K562 (cell line): ENCODE data around the gene MMP12. TPM values are rescaled to one million over a fixed set of nuclear protein-coding genes. Genes with fewer than 3 reads are reported as not detected.

Experiments used
- ATAC-seq: fragments of 200-7000 bp; cut with Tn5 transposase; 3 replicates; pipeline ENCODE4 v1.9.1; 2020; ENCODE audit warnings: moderate library complexity
- BruUV-seq: library from RNA; stranded (reverse); fragments of 400-500 nt; replicated peaks from 2 replicates; lab custom pipeline; 2021; lab: Mats Ljungman, UMichigan
- CTCF ChIA-PET: fragments of 300-600 bp; formaldehyde crosslinking; extraction: SDS; loops from one replicate; lab custom pipeline; 2021; ENCODE audit warnings: low intra/inter-chr PET ratio; lab: Yijun Ruan, JAX
- POLR2A ChIA-PET: fragments of 300-600, 350-650 bp; sonication (Branson Sonifier 250); formaldehyde crosslinking; extraction: SDS; loops from one replicate; lab custom pipeline; 2021; ENCODE audit warnings: antibody characterized with exemption, inconsistent platforms; lab: Yijun Ruan, JAX
- DNase-seq, 4 experiments: peaks; one replicate each; pipeline versions ENCODE4 v3.0.0 to v3.0.0-alpha.2; 2011 to 2018; ENCODE audit warnings: low spot score in 3 of 4, mixed read lengths in 3 of 4; ENCODE audit errors: extremely low read depth in 1 of 4
- FAIRE-seq: peaks from 2 replicates; lab custom pipeline; 2011; peaks lifted over from hg19 to GRCh38; lab: Jason Lieb, UNC
- H2AFZ ChIP-seq: 2 replicates; pipeline ENCODE4 v1.6.0; 2011; ENCODE audit warnings: low read depth, low read length, control low read depth, inconsistent platforms
- H3K27ac ChIP-seq: fragments of 200-600 bp; 3 replicates; pipeline ENCODE4 v1.8.0; 2011; ENCODE audit warnings: low read depth, mild to moderate bottlenecking, control low read depth, inconsistent platforms, low read length, moderate library complexity, mixed read lengths; ENCODE audit errors: extremely low read depth
- H3K27me3 ChIP-seq, 2 experiments: fragments of 300-600 bp in 1 of 2; 2 replicates in 1 of 2; 3 replicates in 1 of 2; pipeline versions ENCODE4 v1.6.0 to v1.8.0; 2011; ENCODE audit warnings: inconsistent platforms in 2 of 2, low read length in 2 of 2, mild to moderate bottlenecking in 1 of 2, mixed read lengths in 1 of 2, moderate library complexity in 1 of 2; ENCODE audit not compliant: control insufficient read depth in 2 of 2, insufficient read depth in 2 of 2
- H3K36me3 ChIP-seq: fragments of 300-600 bp; 3 replicates; pipeline ENCODE4 v1.8.0; 2011; ENCODE audit warnings: mild to moderate bottlenecking, low read length, inconsistent platforms; ENCODE audit not compliant: control insufficient read depth, insufficient read depth
- H3K4me1 ChIP-seq, 2 experiments: fragments of 200-600 bp in 1 of 2; replicated peaks in 1 of 2; 2 replicates in 1 of 2; 3 replicates in 1 of 2; pipeline versions ENCODE4 v1.5.1 to v1.8.0; 2011; ENCODE audit warnings: inconsistent platforms in 2 of 2, low read length in 2 of 2, mild to moderate bottlenecking in 1 of 2, mixed read lengths in 1 of 2, moderate library complexity in 1 of 2; ENCODE audit not compliant: control insufficient read depth in 2 of 2, insufficient read depth in 2 of 2
- H3K4me2 ChIP-seq: 2 replicates; pipeline ENCODE4 v1.6.1; 2011; ENCODE audit warnings: low read length, control low read depth, inconsistent platforms, mixed read lengths; ENCODE audit not compliant: insufficient read depth
- H3K4me3 ChIP-seq: fragments of 200-600 bp; sonication (generic), shearing (Covaris generic); 2 replicates; pipeline ENCODE4 v1.5.1; 2016; ENCODE audit warnings: control low read depth, inconsistent platforms
- H3K79me2 ChIP-seq: fragments of 200-600 bp; 3 replicates; pipeline ENCODE4 v1.8.0; 2011; ENCODE audit warnings: low read length, inconsistent platforms; ENCODE audit not compliant: control insufficient read depth, insufficient read depth
- H3K9ac ChIP-seq, 2 experiments: 2 replicates each; pipeline versions ENCODE4 v1.6.0 to v1.6.1; 2011; ENCODE audit warnings: low read depth in 2 of 2, low read length in 2 of 2, control low read depth in 1 of 2, inconsistent platforms in 1 of 2, mild to moderate bottlenecking in 1 of 2, mixed read lengths in 1 of 2; ENCODE audit not compliant: insufficient read depth in 1 of 2
- H3K9me1 ChIP-seq: one replicate; pipeline ENCODE4 v1.6.0; 2011; ENCODE audit warnings: inconsistent platforms, mild to moderate bottlenecking, low read length, moderate library complexity; ENCODE audit not compliant: control insufficient read depth, insufficient read depth
- H3K9me3 ChIP-seq: replicated peaks from 2 replicates; pipeline ENCODE4 v1.5.1; 2011; ENCODE audit warnings: low read depth, low read length, inconsistent platforms; ENCODE audit not compliant: control insufficient read depth, insufficient read depth
- H4K20me1 ChIP-seq: replicated peaks from 2 replicates; pipeline ENCODE4 v1.6.1; 2011; ENCODE audit warnings: low read length, inconsistent platforms, mixed read lengths; ENCODE audit not compliant: control insufficient read depth, insufficient read depth
- ELF4 ChIP-seq: fragments of 450-650 bp; formaldehyde crosslinking; IDR thresholded peaks from 2 replicates; pipeline ENCODE4 v1.4.0; 2022; ENCODE audit warnings: missing genetic modification characterization
- KDM4B ChIP-seq, 2 experiments: fragments of 450-650 bp in 1 of 2; sonication (generic) in 1 of 2; IDR thresholded peaks; 2 replicates each; pipeline ENCODE4 v1.6.1; 2016 to 2017; ENCODE audit warnings: borderline replicate concordance in 2 of 2, antibody characterized with exemption in 1 of 2, low read depth in 1 of 2, mild to moderate bottlenecking in 1 of 2
- NFE2 ChIP-seq: IDR thresholded peaks from 2 replicates; pipeline ENCODE4 v1.6.1; 2014; ENCODE audit warnings: antibody characterized with exemption, low read depth
- NR2F6 ChIP-seq: fragments of 450-650 bp; formaldehyde crosslinking; IDR thresholded peaks from 2 replicates; pipeline ENCODE4 v1.4.0; 2020; ENCODE audit warnings: mild to moderate bottlenecking
- PRPF4 ChIP-seq: fragments of 200-400 bp; formaldehyde crosslinking; IDR thresholded peaks from one replicate; pipeline ENCODE4 v1.6.1; 2017; ENCODE audit warnings: low read length, low read depth, mild to moderate bottlenecking; ENCODE audit not compliant: insufficient read depth, poor library complexity, severe bottlenecking
- RBM34 ChIP-seq: fragments of 200-400 bp; formaldehyde crosslinking; IDR thresholded peaks from 2 replicates; pipeline ENCODE4 v1.6.1; 2018; ENCODE audit warnings: low read length, borderline replicate concordance; ENCODE audit not compliant: insufficient read depth
- XRCC3 ChIP-seq: fragments of 450-650 bp; IDR thresholded peaks from 2 replicates; pipeline ENCODE4 v1.6.1; 2017; ENCODE audit warnings: mild to moderate bottlenecking, moderate library complexity
- ZBTB1 ChIP-seq: sonication (generic); formaldehyde crosslinking; IDR thresholded peaks from 2 replicates; pipeline ENCODE4 v1.8.1; 2023; ENCODE audit warnings: missing genetic modification reagents, low read depth, mild to moderate bottlenecking, borderline replicate concordance
- ZFP1 ChIP-seq: fragments of 450-650 bp; formaldehyde crosslinking; IDR thresholded peaks from 2 replicates; pipeline ENCODE4 v1.4.0; 2020; ENCODE audit warnings: mild to moderate bottlenecking, mixed read lengths
- ZNF24 ChIP-seq: fragments of 450-650 bp; IDR thresholded peaks from 2 replicates; pipeline ENCODE4 v1.6.1; 2016
- ZNF561 ChIP-seq: fragments of 450-650 bp; formaldehyde crosslinking; conservative IDR thresholded peaks from 2 replicates; pipeline ENCODE4 v1.4.0; 2020; ENCODE audit warnings: mild to moderate bottlenecking, moderate library complexity
- ZNF584 ChIP-seq: fragments of 200-800 bp; sonication (Bioruptor generic); IDR thresholded peaks from 2 replicates; pipeline ENCODE4 v1.6.1; 2016; ENCODE audit warnings: low read depth, mild to moderate bottlenecking, missing genetic modification characterization, missing compliant biosample characterization
- ZZZ3 ChIP-seq: fragments of 450-650 bp; IDR thresholded peaks from 2 replicates; pipeline ENCODE4 v1.6.1; 2016; ENCODE audit warnings: antibody characterized with exemption, mild to moderate bottlenecking, moderate library complexity
- WGBS: fragments of 100-300 bp; shearing (Covaris generic); methylation state at CpG from one replicate; pipeline ENCODE4 v1.1.6; 2016; ENCODE audit warnings: low coverage, mixed read lengths; ENCODE audit not compliant: insufficient coverage; ENCODE audit errors: missing lambda C conversion rate; 5-methylcytosine and 5-hydroxymethylcytosine counted together
- in situ Hi-C: fragments of 300-500 bp; cut with MboI; formaldehyde crosslinking; loops from 4 replicates; pipeline ENCODE4 v1.15.0; 2018; ENCODE audit warnings: inconsistent platforms, mixed read lengths
- intact Hi-C: fragments of 100-400 bp; cut with micrococcal nuclease; formaldehyde crosslinking; loops from 2 replicates; pipeline ENCODE4 v1.14.2; 2022
- polyA plus RNA-seq, 8 experiments: library from polyadenylated mRNA; depleted of rRNA in 4 of 8; stranded (reverse) in 5 of 8; unstranded in 3 of 8; fragments of >200 nt; fragmentation: Nextera tagmentation in 2 of 8; fragmentation: Illumina TruSeq in 1 of 8; extraction: Ambion mirVana in 2 of 8; extraction: Trizol in 1 of 8; gene quantifications; 2 replicates each; pipeline versions ENCODE4 v1.2.1 to v1.2.3, GENCODE V29; 2011 to 2014; ENCODE audit warnings: inconsistent platforms in 1 of 8, missing spikeins in 1 of 8
- total RNA-seq, 7 experiments: library from RNA; depleted of rRNA in 6 of 7; stranded (reverse); fragments of >200 nt in 6 of 7; fragmentation: Illumina TruSeq in 2 of 7; extraction: Trizol in 2 of 7; gene quantifications; 2 replicates each; pipeline versions ENCODE4 v1.2.1 to v1.2.3, GENCODE V29; 2011 to 2021; ENCODE audit warnings: low replicate concordance in 1 of 7
- TF ChIP-seq, protein P1 (sequence below): fragments of 450-650 bp; formaldehyde crosslinking; conservative IDR thresholded peaks from 2 replicates; pipeline ENCODE4 v1.4.0; 2022; ENCODE audit warnings: mild to moderate bottlenecking, missing genetic modification characterization
- TF ChIP-seq, protein P2 (sequence below), 3 experiments: fragments of 200-800 bp in 1 of 3; sonication (Bioruptor generic) in 1 of 3; sonication (generic) in 1 of 3; formaldehyde crosslinking in 1 of 3; IDR thresholded peaks; 2 replicates each; pipeline versions ENCODE4 v1.6.1 to v1.8.0; 2016 to 2022; ENCODE audit warnings: mild to moderate bottlenecking in 2 of 3, missing compliant biosample characterization in 2 of 3, missing genetic modification characterization in 2 of 3, missing genetic modification reagents in 1 of 3

The MMP12 gene
- total and polyA plus RNA-seq, 9 of the 15 experiments (the other 6 are each of a cell fraction or from before 2014, with no cell fraction given), result not detected

DNA sequence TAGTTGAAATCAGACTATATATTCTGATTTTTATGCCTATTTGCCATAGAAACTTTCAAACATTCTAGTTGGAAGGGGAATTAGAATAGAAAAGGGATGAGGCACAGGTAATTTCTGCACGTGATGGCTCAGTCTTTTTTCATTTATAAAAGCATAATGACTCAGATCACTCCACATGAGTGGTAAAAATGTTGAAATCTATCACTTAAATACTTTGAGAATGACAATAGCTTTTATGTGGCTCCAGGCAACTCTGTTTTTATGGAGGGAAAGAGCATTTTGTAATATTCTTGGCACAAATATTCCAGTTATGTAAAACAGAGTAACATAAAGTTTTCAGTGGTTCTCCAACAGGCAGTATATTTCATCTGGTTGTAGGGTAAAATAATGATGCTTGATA, 25.5 kb downstream of the MMP12 start:
- DNase-seq (no peak), ATAC-seq (no peak), FAIRE-seq (no peak)
- CTCF ChIA-PET, result no interaction called here
- Histone ChIP-seq H4K20me1 (no peaks in the 10 kb centered on the region), H3K79me2 (no peaks in the 10 kb centered on the region), H3K4me3 (no peak overlapping the region), H3K9me3 (no peaks in the 10 kb centered on the region), H3K27ac (no peak overlapping the region), H3K4me2 (no peak overlapping the region), H3K9me1 (no peaks in the 10 kb centered on the region), H3K4me1 (no peaks in the 10 kb centered on the region), H3K27me3 (no peaks in the 10 kb centered on the region), H3K9ac (no peak overlapping the region), H2AFZ (no peak overlapping the region), H3K36me3 (no peaks in the 10 kb centered on the region)
- no TSS peak for BruUV-seq
- WGBS, result 0% methylated on average over 1 of the region's 1 CpG
- TF ChIP-seq ZBTB1 (no peak), ZFP1 (CRISPR knock-in tag) (no peak), ZZZ3 (no peak), ZNF561 (no peak), XRCC3 (no peak), NR2F6 (CRISPR knock-in tag) (no peak), RBM34 (no peak), ZNF584 (no peak), ZNF24 (no peak), ELF4 (no peak), KDM4B (IDR thresholded peaks at IDR 0.05; ENCODE audit: borderline replicate concordance in 2 of 2, low read depth in 1 of 2) (no peak), PRPF4 (no peak), NFE2 (no peak)
- TF ChIP-seq, protein P1, sequence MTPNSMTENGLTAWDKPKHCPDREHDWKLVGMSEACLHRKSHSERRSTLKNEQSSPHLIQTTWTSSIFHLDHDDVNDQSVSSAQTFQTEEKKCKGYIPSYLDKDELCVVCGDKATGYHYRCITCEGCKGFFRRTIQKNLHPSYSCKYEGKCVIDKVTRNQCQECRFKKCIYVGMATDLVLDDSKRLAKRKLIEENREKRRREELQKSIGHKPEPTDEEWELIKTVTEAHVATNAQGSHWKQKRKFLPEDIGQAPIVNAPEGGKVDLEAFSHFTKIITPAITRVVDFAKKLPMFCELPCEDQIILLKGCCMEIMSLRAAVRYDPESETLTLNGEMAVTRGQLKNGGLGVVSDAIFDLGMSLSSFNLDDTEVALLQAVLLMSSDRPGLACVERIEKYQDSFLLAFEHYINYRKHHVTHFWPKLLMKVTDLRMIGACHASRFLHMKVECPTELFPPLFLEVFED, result no peak
- TF ChIP-seq, protein P2, sequence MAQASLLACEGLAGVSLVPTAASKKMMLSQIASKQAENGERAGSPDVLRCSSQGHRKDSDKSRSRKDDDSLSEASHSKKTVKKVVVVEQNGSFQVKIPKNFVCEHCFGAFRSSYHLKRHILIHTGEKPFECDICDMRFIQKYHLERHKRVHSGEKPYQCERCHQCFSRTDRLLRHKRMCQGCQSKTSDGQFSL (CRISPR knock-in tag; IDR thresholded peaks at IDR 0.05), result no peak
- TF ChIP-seq, protein P2 (tag; IDR thresholded peaks at IDR 0.05), result no peak
- in situ Hi-C loops, result no loop called here
- POLR2A ChIA-PET, result no interaction called here
- intact Hi-C loops, result no loop called here
